OCI-M1 (cell line): ENCODE measurements around the gene FXYD7.
"Not testable (repeated sequence)": the region's sequence is repeated elsewhere in the genome, so short reads cannot be mapped to it uniquely, and the experiment has no call there.

Source experiments
- DNase-seq: peaks from one replicate; lab custom pipeline; 2025; lab: John Stamatoyannopoulos, UW

The FXYD7 gene

GRCh38 chr19:35127871-35128270, 15.2 kb upstream of the FXYD7 start:
- no peak for DNase-seq

GRCh38 chr19:35128398-35129057, 14.5 kb upstream of the FXYD7 start:
- no peak for DNase-seq

- not testable (repeated sequence) for DNase-seq
These were observed 13.3 kb upstream of the FXYD7 start for GRCh38 chr19:35129724-35130274.

- DNase-seq = no peak
These were observed 12.0 kb upstream of the FXYD7 start for GRCh38 chr19:35130761-35131720.

- DNase-seq = no peak
These were observed 10.8 kb upstream of the FXYD7 start for GRCh38 chr19:35132254-35132653.

GRCh38 chr19:35133826-35134225, 9.2 kb upstream of the FXYD7 start:
- DNase-seq = no peak

GRCh38 chr19:35134601-35135242, 8.3 kb upstream of the FXYD7 start, which contains the start of gene LGI4:
Gene LGI4 (minus strand): TSS chr19:35135059. CDS start chr19:35134680, 379 bp downstream.
- DNase-seq = no peak

- peak; percentile 91 for DNase-seq
These were observed 7.6 kb upstream of the FXYD7 start for GRCh38 chr19:35135389-35135909.

GRCh38 chr19:35136231-35136630, 6.8 kb upstream of the FXYD7 start:
- DNase-seq = no peak

- DNase-seq = no peak
These were observed 5.9 kb upstream of the FXYD7 start for GRCh38 chr19:35136977-35137702.

- DNase-seq = no peak
These were observed 4.7 kb upstream of the FXYD7 start, which contains the start of gene FXYD1 for GRCh38 chr19:35138305-35138892. Gene FXYD1 (plus strand): TSS chr19:35138824. CDS start chr19:35140080, 1,256 bp downstream.

GRCh38 chr19:35140207-35140961, 2.7 kb upstream of the FXYD7 start:
- DNase-seq = no peak

- peak; percentile 95 for DNase-seq
These were observed 1.9 kb upstream of the FXYD7 start for GRCh38 chr19:35140962-35141836.

GRCh38 chr19:35141837-35142605, 1.0 kb upstream of the FXYD7 start:
- no peak for DNase-seq

- DNase-seq = peak; percentile 67
These were observed 337 bp upstream of the FXYD7 start for GRCh38 chr19:35142606-35143230.

- DNase-seq = no peak
These were observed 763 bp downstream of the FXYD7 start for GRCh38 chr19:35143818-35144217.

- no peak for DNase-seq
These were observed 1.2 kb downstream of the FXYD7 start for GRCh38 chr19:35144259-35144599.
